PC-3 (cell line): ENCODE data around the gene B4GALT1.

ENCODE experiments used
- EZH2 ChIP-seq: fragments of 300-600 bp; sonication (generic); IDR thresholded peaks from one replicate; pipeline ENCODE4 v1.6.1; 2017; ENCODE audit warnings: antibody characterized with exemption, mild to moderate bottlenecking, low read length; ENCODE audit not compliant: unreplicated experiment
- TF ChIP-seq, protein P1 (sequence below): fragments of 300-600 bp; sonication (generic); conservative IDR thresholded peaks from 2 replicates; pipeline ENCODE4 v1.5.1; 2017; ENCODE audit warnings: antibody characterized with exemption, low read depth, mild to moderate bottlenecking, low read length

GRCh38 chr9:33081128-33081851, 85.8 kb downstream of the B4GALT1 start:
- TF ChIP-seq, protein P1, sequence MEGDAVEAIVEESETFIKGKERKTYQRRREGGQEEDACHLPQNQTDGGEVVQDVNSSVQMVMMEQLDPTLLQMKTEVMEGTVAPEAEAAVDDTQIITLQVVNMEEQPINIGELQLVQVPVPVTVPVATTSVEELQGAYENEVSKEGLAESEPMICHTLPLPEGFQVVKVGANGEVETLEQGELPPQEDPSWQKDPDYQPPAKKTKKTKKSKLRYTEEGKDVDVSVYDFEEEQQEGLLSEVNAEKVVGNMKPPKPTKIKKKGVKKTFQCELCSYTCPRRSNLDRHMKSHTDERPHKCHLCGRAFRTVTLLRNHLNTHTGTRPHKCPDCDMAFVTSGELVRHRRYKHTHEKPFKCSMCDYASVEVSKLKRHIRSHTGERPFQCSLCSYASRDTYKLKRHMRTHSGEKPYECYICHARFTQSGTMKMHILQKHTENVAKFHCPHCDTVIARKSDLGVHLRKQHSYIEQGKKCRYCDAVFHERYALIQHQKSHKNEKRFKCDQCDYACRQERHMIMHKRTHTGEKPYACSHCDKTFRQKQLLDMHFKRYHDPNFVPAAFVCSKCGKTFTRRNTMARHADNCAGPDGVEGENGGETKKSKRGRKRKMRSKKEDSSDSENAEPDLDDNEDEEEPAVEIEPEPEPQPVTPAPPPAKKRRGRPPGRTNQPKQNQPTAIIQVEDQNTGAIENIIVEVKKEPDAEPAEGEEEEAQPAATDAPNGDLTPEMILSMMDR: peak; percentile 85
- no peak for TF ChIP-seq EZH2
